DND-41 (cell line): ENCODE results near the gene XIRP2.

Source experiments
- ATAC-seq: fragments of 200-7000 bp; cut with Tn5 transposase; 3 replicates; pipeline ENCODE4 v1.9.1; 2021; ENCODE audit warnings: low read depth; ENCODE audit not compliant: insufficient read depth
- DNase-seq: peaks from one replicate; pipeline ENCODE4 v3.0.0-alpha.2; 2020
- H2AFZ ChIP-seq: 2 replicates; pipeline ENCODE4 v1.6.0; 2012; ENCODE audit warnings: low read depth, low read length
- H3K27ac ChIP-seq: 2 replicates; pipeline ENCODE4 v1.5.1; 2012; ENCODE audit warnings: low read length, inconsistent platforms
- H3K27me3 ChIP-seq: fragments of 200-600 bp; sonication (generic); 2 replicates; pipeline ENCODE4 v1.6.0; 2012; ENCODE audit warnings: low read length, mild to moderate bottlenecking, inconsistent platforms; ENCODE audit not compliant: insufficient read depth, poor library complexity
- H3K36me3 ChIP-seq: 2 replicates; pipeline ENCODE4 v1.5.1; 2012; ENCODE audit warnings: low read length, inconsistent platforms; ENCODE audit not compliant: insufficient read depth
- H3K4me1 ChIP-seq: 2 replicates; pipeline ENCODE4 v1.5.1; 2012; ENCODE audit warnings: mild to moderate bottlenecking, low read length; ENCODE audit not compliant: insufficient read depth
- H3K4me2 ChIP-seq: 2 replicates; pipeline ENCODE4 v1.6.0; 2012; ENCODE audit warnings: mild to moderate bottlenecking, moderate library complexity, low read length, inconsistent platforms; ENCODE audit not compliant: insufficient read depth
- H3K4me3 ChIP-seq, 2 experiments: fragments of 200-600 bp in 1 of 2; shearing (Covaris generic) in 1 of 2; 2 replicates each; pipeline ENCODE4 v1.5.1; 2012 to 2016; ENCODE audit warnings: inconsistent platforms in 2 of 2, low read length in 2 of 2, mild to moderate bottlenecking in 2 of 2, low read depth in 1 of 2, moderate library complexity in 1 of 2
- H3K79me2 ChIP-seq: 2 replicates; pipeline ENCODE4 v1.6.0; 2012; ENCODE audit warnings: low read length, inconsistent platforms; ENCODE audit not compliant: insufficient read depth
- H3K9ac ChIP-seq: 2 replicates; pipeline ENCODE4 v1.6.0; 2012; ENCODE audit warnings: low read depth, mild to moderate bottlenecking, inconsistent platforms, low read length, moderate library complexity
- H3K9me3 ChIP-seq: 2 replicates; pipeline ENCODE4 v1.5.1; 2012; ENCODE audit warnings: low read length, moderate library complexity, mild to moderate bottlenecking, inconsistent platforms; ENCODE audit not compliant: insufficient read depth, severe bottlenecking
- H4K20me1 ChIP-seq: 2 replicates; pipeline ENCODE4 v1.6.0; 2012; ENCODE audit warnings: low read length; ENCODE audit not compliant: insufficient read depth
- CTCF ChIP-seq: IDR thresholded peaks from 2 replicates; pipeline ENCODE4 v1.5.1; 2012; ENCODE audit warnings: borderline replicate concordance, low read length, moderate library complexity, mild to moderate bottlenecking; ENCODE audit not compliant: poor library complexity, severe bottlenecking; ENCODE audit errors: extremely low read depth
- EZH2 ChIP-seq: IDR thresholded peaks from 3 replicates; pipeline ENCODE4 v1.6.1; 2012; ENCODE audit warnings: borderline replicate concordance, low read depth, mild to moderate bottlenecking, moderate library complexity, low read length, inconsistent platforms; ENCODE audit not compliant: severe bottlenecking

Gene XIRP2

GRCh38 chr2:166892397-166892796 is 4.1 kb downstream of the XIRP2 start:
- H3K4me3 ChIP-seq: no peak overlapping the region
- ATAC-seq: no peak
- TF ChIP-seq CTCF (no peak), EZH2 (no peak)

GRCh38 chr2:166895243-166895642 is 7.0 kb downstream of the XIRP2 start:
- H2AFZ ChIP-seq: no peak overlapping the region
- DNase-seq (no peak), ATAC-seq (no peak)
- TF ChIP-seq CTCF (no peak), EZH2 (no peak)
- no peak overlapping the region for H3K9ac ChIP-seq
- H3K79me2 ChIP-seq: no peaks in the 10 kb centered on the region
- H3K9me3 ChIP-seq: no peaks in the 10 kb centered on the region
- no peaks in the 10 kb centered on the region for H3K36me3 ChIP-seq
- H4K20me1 ChIP-seq: no peaks in the 10 kb centered on the region
- no peaks in the 10 kb centered on the region for H3K27me3 ChIP-seq
- H3K27ac ChIP-seq: no peak overlapping the region
- no peaks in the 10 kb centered on the region for H3K4me1 ChIP-seq
- no peak overlapping the region for H3K4me2 ChIP-seq
- H3K4me3 ChIP-seq: no peak overlapping the region

More at GRCh38 chr2:166892397-166892796, 4.1 kb downstream of the XIRP2 start:
- Histone ChIP-seq H3K9me3 (no peaks in the 10 kb centered on the region), H3K9ac (no peak overlapping the region), H3K27me3 (no peaks in the 10 kb centered on the region), H2AFZ (no peak overlapping the region), H4K20me1 (no peaks in the 10 kb centered on the region), H3K36me3 (no peaks in the 10 kb centered on the region), H3K4me2 (no peak overlapping the region), H3K27ac (no peak overlapping the region), H3K79me2 (no peaks in the 10 kb centered on the region), H3K4me1 (no peaks in the 10 kb centered on the region)
- DNase-seq: no peak

- H3K4me1 ChIP-seq: no peaks in the 10 kb centered on the region
- no peaks in the 10 kb centered on the region for H3K36me3 ChIP-seq
- TF ChIP-seq CTCF: no peak
- no peak for TF ChIP-seq EZH2
- ATAC-seq: no peak
- no peak overlapping the region for H3K4me3 ChIP-seq
- H2AFZ ChIP-seq: no peak overlapping the region
- H3K4me2 ChIP-seq: no peak overlapping the region
- H3K27ac ChIP-seq: no peak overlapping the region
- H3K79me2 ChIP-seq: no peaks in the 10 kb centered on the region
- H3K9me3 ChIP-seq: no peaks in the 10 kb centered on the region
- DNase-seq: no peak
- no peaks in the 10 kb centered on the region for H4K20me1 ChIP-seq
- no peak overlapping the region for H3K9ac ChIP-seq
- H3K27me3 ChIP-seq: no peaks in the 10 kb centered on the region
Observed at GRCh38 chr2:166897666-166898065, 9.4 kb downstream of the XIRP2 start.

GRCh38 chr2:166899676-166900075 is 11.4 kb downstream of the XIRP2 start:
- DNase-seq (no peak), ATAC-seq (no peak)
- no peaks in the 10 kb centered on the region for H3K4me1 ChIP-seq
- H3K36me3 ChIP-seq: no peaks in the 10 kb centered on the region
- H3K79me2 ChIP-seq: no peaks in the 10 kb centered on the region
- no peak for TF ChIP-seq EZH2
- TF ChIP-seq CTCF: no peak
- H3K9me3 ChIP-seq: no peaks in the 10 kb centered on the region
- no peaks in the 10 kb centered on the region for H4K20me1 ChIP-seq
- no peak overlapping the region for H2AFZ ChIP-seq
- H3K9ac ChIP-seq: no peak overlapping the region
- no peak overlapping the region for H3K4me3 ChIP-seq
- H3K27ac ChIP-seq: no peak overlapping the region
- H3K27me3 ChIP-seq: no peaks in the 10 kb centered on the region
- no peak overlapping the region for H3K4me2 ChIP-seq
